ENCODE measurements around the gene D2HGDH.

D2HGDH gene

GRCh38 chr2:241734467-241735208 is at the start of gene D2HGDH:
TSS of gene D2HGDH (plus strand) at chr2:241734630. CDS start at chr2:241735225, 595 bp downstream.
- H3K9me3 ChIP-seq (ENCODE audit: control insufficient read depth, low read length): no peaks in the 10 kb centered on the region
- H3K9ac ChIP-seq (ENCODE audit: low read length): peak within 1 kb of the TSS; percentile 91
- no peaks in the 10 kb centered on the region for H3K36me3 ChIP-seq (ENCODE audit: control insufficient read depth, insufficient read depth, low read length, severe bottlenecking)
- peak; percentile 97 for DNase-seq (ENCODE audit: low read depth)
- H3K27me3 ChIP-seq (replicated peaks; ENCODE audit: control insufficient read depth, insufficient read depth, low read length): no peaks in the 10 kb centered on the region
- peak within 1 kb of the TSS; percentile 88 for H3K4me3 ChIP-seq (ENCODE audit: low read length)
- H3K4me1 ChIP-seq (ENCODE audit: control insufficient read depth, insufficient read depth, low read length): peaks cover 11% of the 10 kb centered on the region

GRCh38 chr2:241686324-241686649 is 48.1 kb upstream of the D2HGDH start:
- no peak for DNase-seq (ENCODE audit: low read depth)
- peaks cover 16% of the 10 kb centered on the region for H3K36me3 ChIP-seq (ENCODE audit: control insufficient read depth, insufficient read depth, low read length, severe bottlenecking)

GRCh38 chr2:241686650-241687425 is 47.6 kb upstream of the D2HGDH start, which contains the start of gene DTYMK:
TSS of gene DTYMK (minus strand) at chr2:241686815. CDS start at chr2:241686783, 32 bp downstream.
- peak; percentile 99 for DNase-seq (ENCODE audit: low read depth)
- peaks cover 18% of the 10 kb centered on the region for H3K4me1 ChIP-seq (ENCODE audit: control insufficient read depth, insufficient read depth, low read length)
- H3K27me3 ChIP-seq (replicated peaks; ENCODE audit: control insufficient read depth, insufficient read depth, low read length): no peaks in the 10 kb centered on the region
- peaks cover 19% of the 10 kb centered on the region for H3K36me3 ChIP-seq (ENCODE audit: control insufficient read depth, insufficient read depth, low read length, severe bottlenecking)
- H3K9ac ChIP-seq (ENCODE audit: low read length): peak within 1 kb of the TSS; percentile 99
- peak within 1 kb of the TSS; percentile 98 for H3K4me3 ChIP-seq (ENCODE audit: low read length)
- no peaks in the 10 kb centered on the region for H3K9me3 ChIP-seq (ENCODE audit: control insufficient read depth, low read length)

More at GRCh38 chr2:241686324-241686649, 48.1 kb upstream of the D2HGDH start:
- H3K9ac ChIP-seq (ENCODE audit: low read length): peak overlapping the region; percentile 99
- no peaks in the 10 kb centered on the region for H3K9me3 ChIP-seq (ENCODE audit: control insufficient read depth, low read length)
- H3K27me3 ChIP-seq (replicated peaks; ENCODE audit: control insufficient read depth, insufficient read depth, low read length): no peaks in the 10 kb centered on the region
- peaks cover 23% of the 10 kb centered on the region for H3K4me1 ChIP-seq (ENCODE audit: control insufficient read depth, insufficient read depth, low read length)
- H3K4me3 ChIP-seq (ENCODE audit: low read length): peak overlapping the region; percentile 98

GRCh38 chr2:241689306-241689705 is 45.1 kb upstream of the D2HGDH start:
- Histone ChIP-seq H3K36me3 (ENCODE audit: control insufficient read depth, insufficient read depth, low read length, severe bottlenecking) (peaks cover 21% of the 10 kb centered on the region), H3K4me1 (ENCODE audit: control insufficient read depth, insufficient read depth, low read length) (peaks cover 22% of the 10 kb centered on the region), H3K4me3 (ENCODE audit: low read length) (no peak overlapping the region), H3K9me3 (ENCODE audit: control insufficient read depth, low read length) (no peaks in the 10 kb centered on the region), H3K9ac (ENCODE audit: low read length) (no peak overlapping the region), H3K27me3 (replicated peaks; ENCODE audit: control insufficient read depth, insufficient read depth, low read length) (no peaks in the 10 kb centered on the region)
- DNase-seq (ENCODE audit: low read depth): no peak

GRCh38 chr2:241690202-241690717 is 44.2 kb upstream of the D2HGDH start:
- H3K4me1 ChIP-seq (ENCODE audit: control insufficient read depth, insufficient read depth, low read length): peaks cover 27% of the 10 kb centered on the region
- no peak overlapping the region for H3K4me3 ChIP-seq (ENCODE audit: low read length)
- peaks cover 25% of the 10 kb centered on the region for H3K36me3 ChIP-seq (ENCODE audit: control insufficient read depth, insufficient read depth, low read length, severe bottlenecking)
- no peak for DNase-seq (ENCODE audit: low read depth)
- no peaks in the 10 kb centered on the region for H3K9me3 ChIP-seq (ENCODE audit: control insufficient read depth, low read length)
- no peaks in the 10 kb centered on the region for H3K27me3 ChIP-seq (replicated peaks; ENCODE audit: control insufficient read depth, insufficient read depth, low read length)
- no peak overlapping the region for H3K9ac ChIP-seq (ENCODE audit: low read length)

GRCh38 chr2:241692448-241692847 is 42.0 kb upstream of the D2HGDH start:
- H3K4me3 ChIP-seq (ENCODE audit: low read length): no peak overlapping the region
- DNase-seq (ENCODE audit: low read depth): peak; percentile 72
- no peaks in the 10 kb centered on the region for H3K9me3 ChIP-seq (ENCODE audit: control insufficient read depth, low read length)
- peaks cover 21% of the 10 kb centered on the region for H3K4me1 ChIP-seq (ENCODE audit: control insufficient read depth, insufficient read depth, low read length)
- H3K36me3 ChIP-seq (ENCODE audit: control insufficient read depth, insufficient read depth, low read length, severe bottlenecking): peaks cover 25% of the 10 kb centered on the region
- H3K27me3 ChIP-seq (replicated peaks; ENCODE audit: control insufficient read depth, insufficient read depth, low read length): no peaks in the 10 kb centered on the region
- H3K9ac ChIP-seq (ENCODE audit: low read length): no peak overlapping the region

GRCh38 chr2:241695651-241696050 is 38.8 kb upstream of the D2HGDH start:
- no peaks in the 10 kb centered on the region for H3K27me3 ChIP-seq (replicated peaks; ENCODE audit: control insufficient read depth, insufficient read depth, low read length)
- H3K4me3 ChIP-seq (ENCODE audit: low read length): no peak overlapping the region
- DNase-seq (ENCODE audit: low read depth): no peak
- no peaks in the 10 kb centered on the region for H3K9me3 ChIP-seq (ENCODE audit: control insufficient read depth, low read length)
- no peak overlapping the region for H3K9ac ChIP-seq (ENCODE audit: low read length)
- H3K36me3 ChIP-seq (ENCODE audit: control insufficient read depth, insufficient read depth, low read length, severe bottlenecking): peaks cover 14% of the 10 kb centered on the region
- peaks cover 17% of the 10 kb centered on the region for H3K4me1 ChIP-seq (ENCODE audit: control insufficient read depth, insufficient read depth, low read length)

- H3K4me3 ChIP-seq (ENCODE audit: low read length): peak overlapping the region; percentile 84
- H3K27me3 ChIP-seq (replicated peaks; ENCODE audit: control insufficient read depth, insufficient read depth, low read length): no peaks in the 10 kb centered on the region
- DNase-seq (ENCODE audit: low read depth): peak; percentile 90
- no peaks in the 10 kb centered on the region for H3K9me3 ChIP-seq (ENCODE audit: control insufficient read depth, low read length)
- peaks cover 10% of the 10 kb centered on the region for H3K36me3 ChIP-seq (ENCODE audit: control insufficient read depth, insufficient read depth, low read length, severe bottlenecking)
- H3K4me1 ChIP-seq (ENCODE audit: control insufficient read depth, insufficient read depth, low read length): peaks cover 13% of the 10 kb centered on the region
- peak overlapping the region; percentile 92 for H3K9ac ChIP-seq (ENCODE audit: low read length)
Measured at GRCh38 chr2:241701149-241701398, 33.4 kb upstream of the D2HGDH start.

- Histone ChIP-seq H3K36me3 (ENCODE audit: control insufficient read depth, insufficient read depth, low read length, severe bottlenecking) (peaks cover 14% of the 10 kb centered on the region), H3K9me3 (ENCODE audit: control insufficient read depth, low read length) (no peaks in the 10 kb centered on the region), H3K4me1 (ENCODE audit: control insufficient read depth, insufficient read depth, low read length) (peaks cover 13% of the 10 kb centered on the region), H3K4me3 (ENCODE audit: low read length) (peak within 1 kb of the TSS; percentile 88), H3K27me3 (replicated peaks; ENCODE audit: control insufficient read depth, insufficient read depth, low read length) (no peaks in the 10 kb centered on the region), H3K9ac (ENCODE audit: low read length) (peak within 1 kb of the TSS; percentile 92)
- peak; percentile 98 for DNase-seq (ENCODE audit: low read depth)
Measured at GRCh38 chr2:241701399-241702154, 32.9 kb upstream of the D2HGDH start, which contains the start of gene ING5. TSS of gene ING5 (plus strand) at chr2:241702039. CDS start at chr2:241702066, 27 bp downstream.

- H3K27me3 ChIP-seq (replicated peaks; ENCODE audit: control insufficient read depth, insufficient read depth, low read length): no peaks in the 10 kb centered on the region
Measured at GRCh38 chr2:241702155-241703031, 32.0 kb upstream of the D2HGDH start.

More at GRCh38 chr2:241702155-241703031, 32.0 kb upstream of the D2HGDH start:
- peak overlapping the region; percentile 88 for H3K4me3 ChIP-seq (ENCODE audit: low read length)
- DNase-seq (ENCODE audit: low read depth): peak; percentile 94
- no peaks in the 10 kb centered on the region for H3K9me3 ChIP-seq (ENCODE audit: control insufficient read depth, low read length)
- H3K4me1 ChIP-seq (ENCODE audit: control insufficient read depth, insufficient read depth, low read length): peaks cover 13% of the 10 kb centered on the region
- H3K9ac ChIP-seq (ENCODE audit: low read length): peak overlapping the region; percentile 92
- peaks cover 17% of the 10 kb centered on the region for H3K36me3 ChIP-seq (ENCODE audit: control insufficient read depth, insufficient read depth, low read length, severe bottlenecking)

Data from adipocyte (in vitro differentiated cells).